SK-N-MC (cell line): Measurements from ENCODE around the gene MMP14.

Experiments
- EZH2 ChIP-seq: fragments of 200-600 bp; sonication (generic); IDR thresholded peaks from one replicate; pipeline ENCODE4 v1.6.1; 2017; ENCODE audit warnings: antibody characterized with exemption
- FOXP2 ChIP-seq: optimal IDR thresholded peaks from 2 replicates; pipeline ENCODE3; 2011; ENCODE audit warnings: mild to moderate bottlenecking, moderate library complexity; ENCODE audit not compliant: insufficient read depth; ENCODE audit errors: extremely low read length, control extremely low read depth
- POLR2AphosphoS5 ChIP-seq: IDR thresholded peaks from 2 replicates; pipeline ENCODE4 v1.6.1; 2012; ENCODE audit warnings: mild to moderate bottlenecking, low read depth, low read length, borderline replicate concordance

GRCh38 chr14:22829661-22830442, 6.5 kb upstream of the MMP14 start, which contains the start of gene MRPL52:
- TF ChIP-seq FOXP2 = no peak
- TF ChIP-seq POLR2AphosphoS5 = peak; percentile 80; the same call in 1 of the 2 replicates
- no peak for TF ChIP-seq EZH2
